Spinal cord (tissue), 10 donors: ENCODE data around the gene C1orf94. TPM values are rescaled to one million over a fixed set of nuclear protein-coding genes. Genes with fewer than 3 reads are reported as not detected.

Source experiments
- DNase-seq, 6 donors: peaks; one replicate each; pipeline versions ENCODE4 v3.0.0 to v3.0.0-alpha.2; 2013 to 2015; ENCODE audit warnings: low spot score in 6 of 6, low read depth in 4 of 6
- H3K27ac ChIP-seq: one replicate; pipeline ENCODE4 v1.5.1; 2013; ENCODE audit warnings: low read depth, low read length, control low read depth
- H3K27me3 ChIP-seq: one replicate; pipeline ENCODE4 v1.6.1; 2013; ENCODE audit warnings: low read length; ENCODE audit not compliant: control insufficient read depth, insufficient read depth
- H3K36me3 ChIP-seq: one replicate; pipeline ENCODE4 v1.6.1; 2013; ENCODE audit warnings: low read length; ENCODE audit not compliant: control insufficient read depth, insufficient read depth
- H3K4me1 ChIP-seq: one replicate; pipeline ENCODE4 v1.6.1; 2013; ENCODE audit warnings: low read length; ENCODE audit not compliant: control insufficient read depth, insufficient read depth
- H3K4me3 ChIP-seq: one replicate; pipeline ENCODE4 v1.5.1; 2013; ENCODE audit warnings: low read depth, low read length, control low read depth
- H3K9me3 ChIP-seq: one replicate; pipeline ENCODE4 v1.6.1; 2013; ENCODE audit warnings: low read length; ENCODE audit not compliant: control insufficient read depth, insufficient read depth
- WGBS: methylation state at CpG from one replicate; pipeline ENCODE4 v1.1.5; 2013; ENCODE audit warnings: missing lambda C conversion rate; ENCODE audit not compliant: insufficient coverage; 5-methylcytosine and 5-hydroxymethylcytosine counted together
- polyA plus RNA-seq, 2 donors: library from polyadenylated mRNA; unstranded; fragments of 120-200 nt; gene quantifications; one replicate each; pipeline ENCODE4 v1.2.1, GENCODE V29; 2013; ENCODE audit not compliant: insufficient read length in 2 of 2
- total RNA-seq, 2 donors: library from RNA; depleted of rRNA in 1 of 2; stranded (reverse); fragments of 120-200 nt in 1 of 2; fragments of >200 nt in 1 of 2; gene quantifications; one replicate each; pipeline versions ENCODE4 v1.2.3 to v1.2.4, GENCODE V29; 2013 to 2014
- donor health status: healthy.

C1orf94 gene
- total and polyA plus RNA-seq, 4 donors = 0.40 to 1.7 (median 0.82) TPM

GRCh38 chr1:34236089-34236488, 59.4 kb downstream of the C1orf94 start:
- WGBS = 100% methylated on average over 2 of the region's 6 CpGs
- H3K9me3 ChIP-seq = no peaks in the 10 kb centered on the region
- DNase-seq = no peak

GRCh38 chr1:34237151-34237815, 60.6 kb downstream of the C1orf94 start:
- WGBS = 40% methylated on average over 7 of the region's 8 CpGs
- DNase-seq = peak in 3 of 6 donors; percentile 4 to 57 (median 8)
- H3K27me3 ChIP-seq = no peaks in the 10 kb centered on the region
- H3K27ac ChIP-seq = no peak overlapping the region
- H3K36me3 ChIP-seq = no peaks in the 10 kb centered on the region
- no peak overlapping the region for H3K4me3 ChIP-seq
- H3K9me3 ChIP-seq = no peaks in the 10 kb centered on the region
- no peaks in the 10 kb centered on the region for H3K4me1 ChIP-seq

More at GRCh38 chr1:34236089-34236488, 59.4 kb downstream of the C1orf94 start:
- H3K36me3 ChIP-seq = no peaks in the 10 kb centered on the region
- no peaks in the 10 kb centered on the region for H3K27me3 ChIP-seq
- H3K4me1 ChIP-seq = no peaks in the 10 kb centered on the region
- no peak overlapping the region for H3K4me3 ChIP-seq
- no peak overlapping the region for H3K27ac ChIP-seq

GRCh38 chr1:34245967-34246366, 69.3 kb downstream of the C1orf94 start:
- no CpG with 5 or more reads among the region's 4 CpGs for WGBS
- H3K36me3 ChIP-seq = no peaks in the 10 kb centered on the region
- no peaks in the 10 kb centered on the region for H3K4me1 ChIP-seq
- H3K27ac ChIP-seq = no peak overlapping the region
- no peak overlapping the region for H3K4me3 ChIP-seq
- H3K9me3 ChIP-seq = no peaks in the 10 kb centered on the region
- no peak for DNase-seq
- H3K27me3 ChIP-seq = no peaks in the 10 kb centered on the region

- H3K4me1 ChIP-seq = no peaks in the 10 kb centered on the region
- no peaks in the 10 kb centered on the region for H3K27me3 ChIP-seq
- WGBS = 70% methylated on average over 1 of the region's 3 CpGs
- no peak for DNase-seq
- H3K27ac ChIP-seq = no peak overlapping the region
- H3K9me3 ChIP-seq = no peaks in the 10 kb centered on the region
- no peaks in the 10 kb centered on the region for H3K36me3 ChIP-seq
- H3K4me3 ChIP-seq = no peak overlapping the region
Observed at GRCh38 chr1:34250342-34250741, 73.6 kb downstream of the C1orf94 start.

GRCh38 chr1:34262023-34262853, 85.5 kb downstream of the C1orf94 start:
- H3K27ac ChIP-seq = no peak overlapping the region
- H3K9me3 ChIP-seq = no peaks in the 10 kb centered on the region
- WGBS = 89% methylated on average over 13 of the region's 16 CpGs
- DNase-seq = no peak
- H3K36me3 ChIP-seq = no peaks in the 10 kb centered on the region
- no peak overlapping the region for H3K4me3 ChIP-seq
- H3K4me1 ChIP-seq = peaks cover 8% of the 10 kb centered on the region
- H3K27me3 ChIP-seq = peaks cover 2% of the 10 kb centered on the region

- no peaks in the 10 kb centered on the region for H3K9me3 ChIP-seq
- WGBS = 92% methylated on average over 4 of the region's 7 CpGs
Observed at GRCh38 chr1:34262921-34263320, 86.2 kb downstream of the C1orf94 start.

GRCh38 chr1:34263406-34263805, 86.7 kb downstream of the C1orf94 start:
- Histone ChIP-seq H3K27me3 (peaks cover 2% of the 10 kb centered on the region), H3K4me3 (no peak overlapping the region), H3K9me3 (no peaks in the 10 kb centered on the region), H3K36me3 (no peaks in the 10 kb centered on the region), H3K27ac (no peak overlapping the region), H3K4me1 (peaks cover 8% of the 10 kb centered on the region)
- WGBS = 80% methylated on average over 1 of the region's 4 CpGs
- DNase-seq = no peak

More at GRCh38 chr1:34262921-34263320, 86.2 kb downstream of the C1orf94 start:
- Histone ChIP-seq H3K27ac (no peak overlapping the region), H3K4me3 (no peak overlapping the region), H3K27me3 (peaks cover 2% of the 10 kb centered on the region), H3K4me1 (peaks cover 8% of the 10 kb centered on the region), H3K36me3 (no peaks in the 10 kb centered on the region)
- DNase-seq = no peak

GRCh38 chr1:34265396-34265795, 88.7 kb downstream of the C1orf94 start:
- DNase-seq = no peak
- H3K4me1 ChIP-seq = peaks cover 8% of the 10 kb centered on the region
- no peaks in the 10 kb centered on the region for H3K9me3 ChIP-seq
- peaks cover 2% of the 10 kb centered on the region for H3K27me3 ChIP-seq
- WGBS = 84% methylated on average over 3 of the region's 3 CpGs
- H3K27ac ChIP-seq = no peak overlapping the region
- no peak overlapping the region for H3K4me3 ChIP-seq
- no peaks in the 10 kb centered on the region for H3K36me3 ChIP-seq

GRCh38 chr1:34266127-34266951, 89.6 kb downstream of the C1orf94 start:
- H3K4me1 ChIP-seq = peaks cover 8% of the 10 kb centered on the region
- H3K9me3 ChIP-seq = no peaks in the 10 kb centered on the region
- H3K36me3 ChIP-seq = no peaks in the 10 kb centered on the region
- H3K27me3 ChIP-seq = peaks cover 2% of the 10 kb centered on the region
- no peak overlapping the region for H3K4me3 ChIP-seq
- H3K27ac ChIP-seq = no peak overlapping the region
- peak in 4 of 6 donors; percentile 17 to 86 (median 51) for DNase-seq
- WGBS = 8% methylated on average over 16 of the region's 16 CpGs
